GM12864 (cell line): ENCODE measurements around the gene GALNT14.

Experiments
- DNase-seq: peaks from one replicate; pipeline ENCODE4 v3.0.0-alpha.2; 2011; ENCODE audit warnings: low read depth
- H3K4me3 ChIP-seq: 2 replicates; pipeline ENCODE4 v1.5.1; 2011; ENCODE audit warnings: mild to moderate bottlenecking, low read depth, low read length, control low read depth
- CTCF ChIP-seq: IDR thresholded peaks from 2 replicates; pipeline ENCODE4 v1.5.1; 2011; ENCODE audit warnings: low read depth, mild to moderate bottlenecking, moderate library complexity, low read length, control low read depth, inconsistent platforms; ENCODE audit errors: missing control alignments

GALNT14 gene

GRCh38 chr2:30935795-30936194 lies 202.4 kb downstream of the GALNT14 start:
- no peak for TF ChIP-seq CTCF
- H3K4me3 ChIP-seq, result no peak overlapping the region
- DNase-seq, result no peak

DNA sequence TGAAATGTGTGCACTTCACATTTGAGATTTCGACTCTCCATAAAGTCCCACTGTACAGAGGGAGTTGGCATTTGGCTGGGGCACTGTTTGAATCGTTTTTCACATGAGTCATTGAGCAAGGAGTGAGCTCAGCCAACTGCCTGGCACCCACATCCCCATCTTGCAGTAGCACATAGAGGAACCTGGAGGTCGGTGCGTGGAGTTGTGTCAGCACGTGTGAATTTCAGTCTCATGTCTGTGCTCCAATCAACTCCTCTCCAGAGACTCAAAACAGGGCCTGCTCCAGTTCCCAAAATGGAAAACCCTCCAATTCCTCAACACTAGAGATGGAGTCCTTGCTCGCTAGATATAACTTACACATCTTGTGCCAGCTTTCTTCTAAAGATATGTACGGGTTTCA lies 204.2 kb downstream of the GALNT14 start:
- no peak overlapping the region for H3K4me3 ChIP-seq
- DNase-seq, result no peak
- TF ChIP-seq CTCF, result no peak

DNA sequence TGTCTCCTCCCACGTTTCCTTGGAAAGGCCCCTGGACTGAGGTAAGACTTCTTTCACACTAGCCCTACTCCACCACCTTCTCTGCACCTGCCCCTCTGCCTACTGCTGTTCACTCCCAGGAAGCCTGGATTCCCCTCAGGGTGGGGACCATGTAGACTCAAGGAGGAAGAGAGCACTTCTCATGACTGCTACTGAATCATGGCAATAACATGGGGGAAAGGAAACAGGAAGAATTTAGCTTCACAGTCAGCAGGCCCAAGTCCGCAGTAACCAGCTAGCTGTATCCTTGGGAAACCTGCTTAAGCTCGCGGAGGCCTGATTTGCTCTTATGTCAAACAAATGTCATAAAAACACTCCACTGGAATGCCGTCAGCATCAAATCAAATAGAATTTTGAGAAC lies 204.7 kb downstream of the GALNT14 start:
- H3K4me3 ChIP-seq, result no peak overlapping the region
- TF ChIP-seq CTCF, result no peak
- no peak for DNase-seq

DNA sequence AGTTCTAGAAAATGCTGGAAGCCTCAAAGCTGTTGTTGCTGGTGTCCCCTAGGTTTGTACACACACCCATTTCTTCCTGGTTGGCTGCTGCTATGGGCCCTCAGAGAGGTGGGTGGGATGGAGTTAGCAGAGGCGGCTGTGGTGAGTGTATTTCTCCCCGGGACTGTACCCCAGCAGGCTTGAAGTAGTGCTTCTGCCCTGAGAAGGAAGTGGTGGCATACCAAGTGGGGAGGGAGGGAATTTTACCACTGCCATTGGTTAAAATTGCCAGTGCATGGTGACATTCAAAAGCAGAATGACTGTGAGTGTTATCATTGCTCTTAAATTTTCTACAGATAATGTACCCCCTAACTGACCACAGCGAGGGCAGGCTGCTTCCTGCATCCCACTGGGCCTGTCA lies 205.4 kb downstream of the GALNT14 start:
- H3K4me3 ChIP-seq, result no peak overlapping the region
- no peak for TF ChIP-seq CTCF
- no peak for DNase-seq

GRCh38 chr2:30931841-30932407 lies 206.3 kb downstream of the GALNT14 start:
- H3K4me3 ChIP-seq, result no peak overlapping the region
- no peak for TF ChIP-seq CTCF
- no peak for DNase-seq

DNA sequence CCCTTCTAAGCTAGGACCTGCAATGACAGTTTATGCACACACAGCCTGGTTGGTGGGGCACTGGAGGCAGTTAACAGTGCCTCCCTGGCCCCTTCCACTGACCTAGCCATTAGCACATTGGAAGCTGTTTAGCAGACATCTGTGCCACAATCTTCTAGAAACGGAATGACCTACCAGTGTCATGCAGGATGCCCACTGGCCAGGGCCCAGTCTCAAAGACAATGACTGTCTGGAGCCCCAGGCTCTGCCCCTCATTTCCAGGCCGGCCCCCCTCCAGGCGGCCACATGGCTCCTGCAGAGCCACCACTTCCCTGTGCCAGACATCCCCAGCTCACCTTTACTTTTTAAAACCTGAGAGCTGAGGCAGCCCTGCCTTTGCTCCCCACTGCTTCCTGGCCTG lies 207.5 kb downstream of the GALNT14 start:
- TF ChIP-seq CTCF, result no peak
- no peak overlapping the region for H3K4me3 ChIP-seq
- no peak for DNase-seq

- no peak for DNase-seq
- H3K4me3 ChIP-seq, result no peak overlapping the region
- TF ChIP-seq CTCF, result no peak
Observed at GRCh38 chr2:30927465-30928075, 210.7 kb downstream of the GALNT14 start.
